Measurements from ENCODE around the gene RALGPS1.

Gene RALGPS1

GRCh38 chr9:126956917-126957686 lies 42.5 kb downstream of the RALGPS1 start:
- no peak for DNase-seq (ENCODE audit: low spot score)

GRCh38 chr9:126957687-126958053 lies 43.1 kb downstream of the RALGPS1 start:
- DNase-seq (ENCODE audit: low spot score) = no peak

- no peak for DNase-seq (ENCODE audit: low spot score)
Measured at GRCh38 chr9:126959336-126959735, 44.8 kb downstream of the RALGPS1 start.

- no peak for DNase-seq (ENCODE audit: low spot score)
Measured at GRCh38 chr9:126959917-126960316, 45.3 kb downstream of the RALGPS1 start.

GRCh38 chr9:126962336-126962735 lies 47.8 kb downstream of the RALGPS1 start:
- no peak for DNase-seq (ENCODE audit: low spot score)

GRCh38 chr9:126965077-126965476 lies 50.5 kb downstream of the RALGPS1 start:
- DNase-seq (ENCODE audit: low spot score) = no peak

GRCh38 chr9:126965541-126966428 lies 51.2 kb downstream of the RALGPS1 start:
- peak; percentile 67 for DNase-seq (ENCODE audit: low spot score)

GRCh38 chr9:126971261-126971660 lies 56.7 kb downstream of the RALGPS1 start:
- DNase-seq (ENCODE audit: low spot score) = no peak

GRCh38 chr9:126973651-126974529 lies 59.3 kb downstream of the RALGPS1 start:
- no peak for DNase-seq (ENCODE audit: low spot score)

- DNase-seq (ENCODE audit: low spot score) = no peak
Measured at GRCh38 chr9:126974594-126974993, 60.0 kb downstream of the RALGPS1 start.

- no peak for DNase-seq (ENCODE audit: low spot score)
Measured at GRCh38 chr9:126975327-126976220, 61.0 kb downstream of the RALGPS1 start.

- no peak for DNase-seq (ENCODE audit: low spot score)
Measured at GRCh38 chr9:126979461-126979860, 64.9 kb downstream of the RALGPS1 start.

- DNase-seq (ENCODE audit: low spot score) = no peak
Measured at GRCh38 chr9:126980231-126980630, 65.6 kb downstream of the RALGPS1 start.

GRCh38 chr9:126981218-126981617 lies 66.6 kb downstream of the RALGPS1 start:
- no peak for DNase-seq (ENCODE audit: low spot score)

GRCh38 chr9:126982215-126983002 lies 67.8 kb downstream of the RALGPS1 start:
- DNase-seq (ENCODE audit: low spot score) = no peak

GRCh38 chr9:126983767-126984166 lies 69.2 kb downstream of the RALGPS1 start:
- DNase-seq (ENCODE audit: low spot score) = no peak

- DNase-seq (ENCODE audit: low spot score) = no peak
Measured at GRCh38 chr9:126984969-126985368, 70.4 kb downstream of the RALGPS1 start.

GRCh38 chr9:126985870-126986498 lies 71.4 kb downstream of the RALGPS1 start:
- peak; percentile 82 for DNase-seq (ENCODE audit: low spot score)

- DNase-seq (ENCODE audit: low spot score) = no peak
Measured at GRCh38 chr9:126986506-126986951, 71.9 kb downstream of the RALGPS1 start.

GRCh38 chr9:126988857-126989256 lies 74.3 kb downstream of the RALGPS1 start:
- no peak for DNase-seq (ENCODE audit: low spot score)

Data from NAMALWA (cell line).